Peyer's patch (tissue), 4 donors: ENCODE results near the gene FBXO41.

Experiments used
- POLR2A ChIP-seq, 2 donors: fragments of 450-650 bp; IDR thresholded peaks; one replicate each; pipeline ENCODE4 v1.5.1; 2017; ENCODE audit warnings: antibody characterized with exemption in 2 of 2, mild to moderate bottlenecking in 2 of 2, moderate library complexity in 2 of 2
- TF ChIP-seq, protein P1 (sequence below), 6 experiments: fragments of 450-650 bp in 4 of 6; fragments of 200-600 bp in 2 of 6; sonication (generic) in 1 of 6; IDR thresholded peaks; one replicate each; pipeline ENCODE4 v1.5.1; 2017 to 2019; ENCODE audit warnings: antibody characterized with exemption in 6 of 6, mild to moderate bottlenecking in 3 of 6, moderate library complexity in 1 of 6

DNA sequence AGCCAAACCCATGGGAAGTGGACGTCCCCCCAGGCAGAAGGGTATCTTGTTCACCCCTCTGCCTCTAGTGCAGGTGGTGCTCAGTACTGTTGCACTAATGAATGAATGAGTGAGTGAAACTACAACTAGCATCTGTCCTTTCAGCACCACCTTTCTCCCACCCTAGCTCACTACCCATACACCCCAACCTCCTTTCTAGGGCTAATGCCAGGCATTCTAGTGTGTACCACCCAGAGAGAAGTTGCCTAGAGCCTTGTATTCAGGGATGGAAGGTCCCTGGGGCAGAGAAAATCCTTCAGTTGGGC, 27.7 kb downstream of the FBXO41 start:
- TF ChIP-seq, protein P1, sequence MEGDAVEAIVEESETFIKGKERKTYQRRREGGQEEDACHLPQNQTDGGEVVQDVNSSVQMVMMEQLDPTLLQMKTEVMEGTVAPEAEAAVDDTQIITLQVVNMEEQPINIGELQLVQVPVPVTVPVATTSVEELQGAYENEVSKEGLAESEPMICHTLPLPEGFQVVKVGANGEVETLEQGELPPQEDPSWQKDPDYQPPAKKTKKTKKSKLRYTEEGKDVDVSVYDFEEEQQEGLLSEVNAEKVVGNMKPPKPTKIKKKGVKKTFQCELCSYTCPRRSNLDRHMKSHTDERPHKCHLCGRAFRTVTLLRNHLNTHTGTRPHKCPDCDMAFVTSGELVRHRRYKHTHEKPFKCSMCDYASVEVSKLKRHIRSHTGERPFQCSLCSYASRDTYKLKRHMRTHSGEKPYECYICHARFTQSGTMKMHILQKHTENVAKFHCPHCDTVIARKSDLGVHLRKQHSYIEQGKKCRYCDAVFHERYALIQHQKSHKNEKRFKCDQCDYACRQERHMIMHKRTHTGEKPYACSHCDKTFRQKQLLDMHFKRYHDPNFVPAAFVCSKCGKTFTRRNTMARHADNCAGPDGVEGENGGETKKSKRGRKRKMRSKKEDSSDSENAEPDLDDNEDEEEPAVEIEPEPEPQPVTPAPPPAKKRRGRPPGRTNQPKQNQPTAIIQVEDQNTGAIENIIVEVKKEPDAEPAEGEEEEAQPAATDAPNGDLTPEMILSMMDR (IDR thresholded peaks at IDR 0.05): no peak
- TF ChIP-seq POLR2A (IDR thresholded peaks at IDR 0.05): no peak
